Nephron (organoid): ENCODE data around the gene STARD10.

Experiments used
- H3K27ac Mint-ChIP-seq, 3 experiments: 2 replicates each; pipeline ENCODE4 v1.8.0; 2020; ENCODE audit warnings: mixed read lengths in 3 of 3, mild to moderate bottlenecking in 2 of 3, moderate library complexity in 1 of 3
- H3K27me3 Mint-ChIP-seq: 2 replicates; pipeline ENCODE4 v1.8.0; 2021; ENCODE audit warnings: low read depth, mild to moderate bottlenecking, moderate library complexity, mixed read lengths
- H3K36me3 Mint-ChIP-seq: 2 replicates; pipeline ENCODE4 v1.8.0; 2020; ENCODE audit warnings: low read depth, mixed read lengths
- H3K4me1 Mint-ChIP-seq: 2 replicates; pipeline ENCODE4 v1.8.0; 2020; ENCODE audit warnings: mixed read lengths
- H3K4me3 Mint-ChIP-seq, 3 experiments: 2 replicates each; pipeline ENCODE4 v1.8.0; 2020; ENCODE audit warnings: mild to moderate bottlenecking in 3 of 3, mixed read lengths in 3 of 3, moderate library complexity in 2 of 3
- H3K9me3 Mint-ChIP-seq: 2 replicates; pipeline ENCODE4 v1.8.0; 2020; ENCODE audit warnings: mixed read lengths
- TF ChIP-seq, protein P1 (sequence below), 3 experiments: fragments of 200-600 bp; sonication (generic); IDR thresholded peaks; one replicate each; pipeline ENCODE4 v1.5.0; 2021; ENCODE audit warnings: antibody characterized with exemption in 3 of 3; ENCODE audit not compliant: unreplicated experiment in 3 of 3

Gene STARD10

DNA sequence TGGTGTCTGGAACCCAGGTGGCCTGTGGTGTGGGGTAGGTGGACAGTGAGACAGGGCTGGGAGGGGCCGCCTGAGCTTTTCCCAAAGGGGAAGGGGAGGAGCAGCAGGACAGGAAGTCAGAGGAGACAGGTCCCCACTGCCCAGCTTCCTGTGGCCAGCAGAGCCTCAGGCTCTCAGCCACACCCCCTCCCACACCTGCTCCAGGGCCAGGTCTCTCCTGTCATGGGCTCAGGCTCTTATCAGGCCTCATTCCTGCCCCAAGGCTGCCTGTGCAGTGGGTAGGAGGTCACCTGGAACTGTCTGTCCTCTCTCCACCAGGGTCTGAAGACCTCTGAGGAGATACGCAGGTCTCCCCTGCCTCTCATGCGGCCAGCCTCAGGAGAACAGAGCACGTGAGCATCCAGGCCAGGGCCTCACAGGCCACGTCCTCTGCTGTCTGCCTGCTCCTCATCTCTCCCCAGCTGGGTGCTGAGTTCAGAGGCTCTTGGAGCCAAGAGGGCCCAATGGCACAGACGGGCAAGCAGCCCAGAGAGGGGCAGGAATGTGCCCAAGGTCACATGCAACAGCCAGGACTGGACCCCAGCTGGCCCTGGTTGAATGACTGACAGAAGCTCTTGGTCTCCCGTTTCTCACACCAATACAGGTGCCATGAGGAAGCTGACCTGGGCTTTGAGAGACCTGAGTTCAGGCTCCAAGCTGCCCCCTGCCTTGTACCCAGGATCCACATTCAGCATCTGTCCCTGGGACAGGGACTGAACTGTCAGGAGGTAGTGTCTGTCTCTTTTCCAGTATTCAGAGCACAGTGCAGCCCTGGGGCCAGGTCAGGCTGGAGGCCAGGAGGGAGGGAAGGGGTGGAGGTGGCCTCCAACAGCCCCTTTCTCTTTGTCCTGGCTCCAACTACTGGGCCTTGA lies 16.7 kb downstream of the STARD10 start:
- peaks cover 8% of the 10 kb centered on the region for H3K27me3 Mint-ChIP-seq
- no peaks in the 10 kb centered on the region for H3K36me3 Mint-ChIP-seq
- H3K27ac Mint-ChIP-seq, result peak overlapping the region in 1 of 3 experiments; percentile 55
- peak overlapping the region in 1 of 3 experiments; percentile 34 for H3K4me3 Mint-ChIP-seq
- peaks cover 49% of the 10 kb centered on the region for H3K4me1 Mint-ChIP-seq
- H3K9me3 Mint-ChIP-seq, result no peaks in the 10 kb centered on the region
- TF ChIP-seq, protein P1, sequence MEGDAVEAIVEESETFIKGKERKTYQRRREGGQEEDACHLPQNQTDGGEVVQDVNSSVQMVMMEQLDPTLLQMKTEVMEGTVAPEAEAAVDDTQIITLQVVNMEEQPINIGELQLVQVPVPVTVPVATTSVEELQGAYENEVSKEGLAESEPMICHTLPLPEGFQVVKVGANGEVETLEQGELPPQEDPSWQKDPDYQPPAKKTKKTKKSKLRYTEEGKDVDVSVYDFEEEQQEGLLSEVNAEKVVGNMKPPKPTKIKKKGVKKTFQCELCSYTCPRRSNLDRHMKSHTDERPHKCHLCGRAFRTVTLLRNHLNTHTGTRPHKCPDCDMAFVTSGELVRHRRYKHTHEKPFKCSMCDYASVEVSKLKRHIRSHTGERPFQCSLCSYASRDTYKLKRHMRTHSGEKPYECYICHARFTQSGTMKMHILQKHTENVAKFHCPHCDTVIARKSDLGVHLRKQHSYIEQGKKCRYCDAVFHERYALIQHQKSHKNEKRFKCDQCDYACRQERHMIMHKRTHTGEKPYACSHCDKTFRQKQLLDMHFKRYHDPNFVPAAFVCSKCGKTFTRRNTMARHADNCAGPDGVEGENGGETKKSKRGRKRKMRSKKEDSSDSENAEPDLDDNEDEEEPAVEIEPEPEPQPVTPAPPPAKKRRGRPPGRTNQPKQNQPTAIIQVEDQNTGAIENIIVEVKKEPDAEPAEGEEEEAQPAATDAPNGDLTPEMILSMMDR (IDR thresholded peaks at IDR 0.05; ENCODE audit: unreplicated experiment in 3 of 3), result no peak

- Mint-ChIP-seq H3K4me3 (peak overlapping the region in 1 of 3 experiments; percentile 22), H3K9me3 (no peaks in the 10 kb centered on the region), H3K4me1 (peaks cover 52% of the 10 kb centered on the region), H3K27ac (peak overlapping the region; percentile 55 to 84 (median 60)), H3K36me3 (no peaks in the 10 kb centered on the region), H3K27me3 (peaks cover 5% of the 10 kb centered on the region)
- TF ChIP-seq, protein P1 (IDR thresholded peaks at IDR 0.05; ENCODE audit: unreplicated experiment in 3 of 3), result no peak
Observed at GRCh38 chr11:72776117-72776843, 17.6 kb downstream of the STARD10 start.

- Mint-ChIP-seq H3K27me3 (peaks cover 5% of the 10 kb centered on the region), H3K27ac (peak overlapping the region; percentile 34 to 84 (median 76)), H3K4me1 (peaks cover 59% of the 10 kb centered on the region), H3K36me3 (no peaks in the 10 kb centered on the region), H3K9me3 (no peaks in the 10 kb centered on the region), H3K4me3 (peak overlapping the region in 2 of 3 experiments; percentile 8 to 12)
- TF ChIP-seq, protein P1 (IDR thresholded peaks at IDR 0.05; ENCODE audit: unreplicated experiment in 3 of 3), result no peak
Observed at GRCh38 chr11:72775288-72776110, 18.3 kb downstream of the STARD10 start.

GRCh38 chr11:72774499-72774898 lies 19.3 kb downstream of the STARD10 start:
- H3K4me3 Mint-ChIP-seq, result no peak overlapping the region
- TF ChIP-seq, protein P1 (IDR thresholded peaks at IDR 0.05; ENCODE audit: unreplicated experiment in 3 of 3), result no peak
- H3K36me3 Mint-ChIP-seq, result no peaks in the 10 kb centered on the region
- H3K4me1 Mint-ChIP-seq, result peaks cover 55% of the 10 kb centered on the region
- H3K27me3 Mint-ChIP-seq, result peaks cover 5% of the 10 kb centered on the region
- H3K9me3 Mint-ChIP-seq, result no peaks in the 10 kb centered on the region
- peak overlapping the region in 2 of 3 experiments; percentile 76 to 84 for H3K27ac Mint-ChIP-seq

DNA sequence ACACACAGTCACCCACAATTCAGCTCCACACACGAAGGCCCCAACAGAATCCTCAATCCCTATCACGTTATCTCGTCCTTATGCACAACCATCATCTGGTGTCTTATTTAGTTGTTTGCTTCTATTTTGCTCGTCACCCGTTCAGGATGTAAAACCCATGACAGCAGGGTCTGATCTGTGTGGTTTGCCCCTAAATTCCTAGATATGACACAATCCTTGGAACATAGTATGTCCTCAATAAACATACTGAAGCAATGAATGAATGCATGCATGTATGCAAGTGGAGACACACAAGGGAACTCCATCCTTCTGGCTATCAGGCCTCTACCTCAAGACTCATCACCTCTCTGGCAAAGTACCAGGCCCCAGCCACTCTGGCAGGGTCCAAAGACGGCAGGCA lies 20.2 kb downstream of the STARD10 start:
- TF ChIP-seq, protein P1 (IDR thresholded peaks at IDR 0.05; ENCODE audit: unreplicated experiment in 3 of 3), result no peak
- Mint-ChIP-seq H3K4me3 (peak overlapping the region in 2 of 3 experiments; percentile 4 to 59), H3K4me1 (peaks cover 55% of the 10 kb centered on the region), H3K27me3 (peaks cover 5% of the 10 kb centered on the region), H3K27ac (peak overlapping the region; percentile 76 to 97 (median 93)), H3K36me3 (no peaks in the 10 kb centered on the region), H3K9me3 (no peaks in the 10 kb centered on the region)
